MG63 (cell line): Measurements from ENCODE around the gene GLIPR1. TPM values are rescaled to one million over a fixed set of nuclear protein-coding genes. Genes with fewer than 3 reads are reported as not detected.

ENCODE experiments used
- DNase-seq: peaks from one replicate; pipeline ENCODE4 v3.0.0-alpha.2; 2020
- H3K27me3 ChIP-seq: fragments of 250-450 bp; sonication (Bioruptor Pico); 2 replicates; pipeline ENCODE4 v1.5.1; 2020; ENCODE audit warnings: mild to moderate bottlenecking, moderate library complexity
- H3K36me3 ChIP-seq: fragments of 250-450 bp; sonication (Bioruptor Pico); 2 replicates; pipeline ENCODE4 v1.5.1; 2020; ENCODE audit warnings: mild to moderate bottlenecking, moderate library complexity
- H3K4me3 ChIP-seq: fragments of 250-450 bp; sonication (Bioruptor Pico); 2 replicates; pipeline ENCODE4 v1.5.1; 2020; ENCODE audit warnings: mild to moderate bottlenecking, moderate library complexity
- H3K9me3 ChIP-seq: fragments of 250-450 bp; sonication (Bioruptor Pico); 2 replicates; pipeline ENCODE4 v1.5.1; 2020; ENCODE audit warnings: mild to moderate bottlenecking, moderate library complexity
- total RNA-seq: library from RNA; depleted of rRNA; stranded (reverse); fragments of >200 nt; shearing (Covaris generic); gene quantifications from 2 replicates; pipeline ENCODE4 v1.2.3, GENCODE V29; 2014; ENCODE audit warnings: low replicate concordance; rRNA removed

The GLIPR1 gene
- total RNA-seq, 1 experiment from 2014 or later = 99.6 TPM

DNA sequence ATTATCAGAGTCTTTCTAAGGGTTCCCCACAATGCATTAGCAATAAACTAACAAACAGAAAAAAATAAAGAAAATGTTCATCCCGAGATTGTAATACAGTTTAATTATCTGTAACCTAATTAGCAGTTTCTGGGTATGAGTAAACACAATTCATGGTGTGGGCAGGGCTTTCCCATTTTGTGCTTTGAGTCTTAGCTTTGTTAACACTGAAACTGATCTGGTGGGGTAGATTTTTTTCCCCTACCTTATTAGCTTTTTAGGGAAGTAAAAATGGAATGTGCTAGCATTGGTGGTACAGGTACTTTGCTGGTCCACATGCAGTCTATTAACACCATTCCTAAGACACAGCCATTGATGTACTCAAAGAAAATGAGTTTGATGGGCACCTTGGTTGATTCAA lies 49.3 kb downstream of the GLIPR1 start:
- no peaks in the 10 kb centered on the region for H3K27me3 ChIP-seq
- H3K9me3 ChIP-seq = no peaks in the 10 kb centered on the region
- H3K4me3 ChIP-seq = no peak overlapping the region
- no peak for DNase-seq
- H3K36me3 ChIP-seq = no peaks in the 10 kb centered on the region

GRCh38 chr12:75533239-75533638 lies 52.7 kb downstream of the GLIPR1 start:
- Histone ChIP-seq H3K36me3 (no peaks in the 10 kb centered on the region), H3K9me3 (no peaks in the 10 kb centered on the region), H3K27me3 (no peaks in the 10 kb centered on the region), H3K4me3 (no peak overlapping the region)
- no peak for DNase-seq

DNA sequence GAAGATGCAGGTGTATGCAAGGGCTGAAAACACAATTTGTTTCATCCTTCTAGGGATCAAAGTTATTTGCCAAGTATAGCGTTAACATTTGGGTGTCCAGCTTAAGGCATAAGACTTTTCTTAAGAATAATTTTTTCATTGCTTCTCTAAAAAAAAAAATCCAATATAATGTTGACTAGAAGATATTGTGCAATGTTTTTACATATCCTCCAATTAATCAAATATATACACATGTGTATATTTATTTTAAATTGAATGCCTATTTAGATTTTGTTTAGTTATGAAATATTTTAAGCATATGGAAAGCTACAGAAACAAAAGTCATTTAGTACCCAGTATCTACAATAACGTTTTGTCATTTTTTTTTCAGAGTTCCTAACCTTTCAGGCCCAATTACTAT lies 59.3 kb downstream of the GLIPR1 start:
- no peak for DNase-seq
- Histone ChIP-seq H3K9me3 (no peaks in the 10 kb centered on the region), H3K27me3 (no peaks in the 10 kb centered on the region), H3K36me3 (no peaks in the 10 kb centered on the region), H3K4me3 (no peak overlapping the region)

DNA sequence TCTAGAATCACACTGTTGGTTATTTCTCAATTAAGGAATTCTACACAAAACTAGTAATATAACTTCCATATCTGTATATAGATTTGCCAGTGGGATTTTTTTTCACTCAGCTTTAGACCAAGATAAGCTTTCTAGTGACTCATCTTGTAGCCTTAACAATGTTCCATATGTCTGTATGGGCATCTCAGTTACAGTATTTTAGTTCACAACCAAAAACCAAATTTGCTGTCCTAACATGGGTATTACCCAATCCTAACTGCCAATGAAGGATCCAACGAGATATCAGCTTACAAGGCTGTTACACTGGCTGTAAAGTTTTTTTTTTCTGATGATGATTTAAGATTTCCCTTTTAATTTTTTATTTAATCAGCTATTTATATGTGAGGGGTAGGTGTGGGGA lies 62.4 kb downstream of the GLIPR1 start:
- DNase-seq = no peak
- no peak overlapping the region for H3K4me3 ChIP-seq
- H3K27me3 ChIP-seq = no peaks in the 10 kb centered on the region
- H3K9me3 ChIP-seq = no peaks in the 10 kb centered on the region
- no peaks in the 10 kb centered on the region for H3K36me3 ChIP-seq

DNA sequence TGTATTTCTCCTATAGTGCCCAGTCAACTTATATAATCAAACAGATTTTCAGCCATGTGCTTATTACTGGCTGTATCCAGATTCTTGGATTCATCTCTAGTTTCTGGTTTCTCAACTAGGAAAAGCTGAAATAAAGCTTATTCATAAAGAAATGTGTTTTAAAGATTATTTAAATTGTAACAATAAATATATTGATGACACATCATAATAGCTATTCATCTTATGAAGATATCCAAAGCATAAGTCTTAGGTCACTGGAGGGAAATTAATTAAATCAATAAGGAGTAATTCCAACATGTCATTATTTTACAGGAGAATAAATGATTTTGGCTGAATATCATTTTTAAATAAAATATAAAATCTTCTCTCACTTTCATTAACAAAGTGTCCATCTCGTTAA lies 63.0 kb downstream of the GLIPR1 start:
- Histone ChIP-seq H3K4me3 (no peak overlapping the region), H3K36me3 (no peaks in the 10 kb centered on the region), H3K9me3 (no peaks in the 10 kb centered on the region), H3K27me3 (0 out of 2 replicates have a peak, but pooled peaks cover 2% of the 10 kb centered on the region)
- DNase-seq = no peak

GRCh38 chr12:75545636-75546035 lies 65.1 kb downstream of the GLIPR1 start:
- H3K9me3 ChIP-seq = no peaks in the 10 kb centered on the region

DNA sequence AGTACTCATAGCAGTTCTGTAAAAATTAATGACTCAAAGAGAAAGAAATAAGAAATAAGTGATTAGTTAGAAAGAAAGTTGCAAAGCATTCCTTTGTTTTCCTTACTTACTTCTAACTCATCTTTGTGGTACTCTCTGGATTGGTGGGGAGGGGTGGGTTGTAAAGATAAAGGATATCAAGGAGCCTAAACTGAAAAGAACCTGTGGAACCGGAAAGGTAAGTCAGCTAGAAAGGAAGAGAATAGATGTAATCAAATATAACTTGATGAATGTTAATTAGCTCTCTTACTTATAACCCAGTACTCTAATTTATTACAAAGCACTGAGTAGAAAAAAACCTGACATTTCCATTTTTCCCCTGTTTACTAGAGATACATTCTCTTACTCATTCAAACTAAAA lies 68.3 kb downstream of the GLIPR1 start:
- Histone ChIP-seq H3K9me3 (no peaks in the 10 kb centered on the region), H3K4me3 (no peak overlapping the region), H3K27me3 (0 out of 2 replicates have a peak, but pooled peaks cover 2% of the 10 kb centered on the region), H3K36me3 (no peaks in the 10 kb centered on the region)
- no peak for DNase-seq

More at GRCh38 chr12:75545636-75546035, 65.1 kb downstream of the GLIPR1 start:
- no peaks in the 10 kb centered on the region for H3K36me3 ChIP-seq
- no peak overlapping the region for H3K4me3 ChIP-seq
- 0 out of 2 replicates have a peak, but pooled peaks cover 2% of the 10 kb centered on the region for H3K27me3 ChIP-seq
- DNase-seq = no peak

GRCh38 chr12:75549989-75550388 lies 69.4 kb downstream of the GLIPR1 start:
- H3K27me3 ChIP-seq = 0 out of 2 replicates have a peak, but pooled peaks cover 2% of the 10 kb centered on the region
- no peaks in the 10 kb centered on the region for H3K36me3 ChIP-seq
- no peak overlapping the region for H3K4me3 ChIP-seq
- no peaks in the 10 kb centered on the region for H3K9me3 ChIP-seq
- no peak for DNase-seq

DNA sequence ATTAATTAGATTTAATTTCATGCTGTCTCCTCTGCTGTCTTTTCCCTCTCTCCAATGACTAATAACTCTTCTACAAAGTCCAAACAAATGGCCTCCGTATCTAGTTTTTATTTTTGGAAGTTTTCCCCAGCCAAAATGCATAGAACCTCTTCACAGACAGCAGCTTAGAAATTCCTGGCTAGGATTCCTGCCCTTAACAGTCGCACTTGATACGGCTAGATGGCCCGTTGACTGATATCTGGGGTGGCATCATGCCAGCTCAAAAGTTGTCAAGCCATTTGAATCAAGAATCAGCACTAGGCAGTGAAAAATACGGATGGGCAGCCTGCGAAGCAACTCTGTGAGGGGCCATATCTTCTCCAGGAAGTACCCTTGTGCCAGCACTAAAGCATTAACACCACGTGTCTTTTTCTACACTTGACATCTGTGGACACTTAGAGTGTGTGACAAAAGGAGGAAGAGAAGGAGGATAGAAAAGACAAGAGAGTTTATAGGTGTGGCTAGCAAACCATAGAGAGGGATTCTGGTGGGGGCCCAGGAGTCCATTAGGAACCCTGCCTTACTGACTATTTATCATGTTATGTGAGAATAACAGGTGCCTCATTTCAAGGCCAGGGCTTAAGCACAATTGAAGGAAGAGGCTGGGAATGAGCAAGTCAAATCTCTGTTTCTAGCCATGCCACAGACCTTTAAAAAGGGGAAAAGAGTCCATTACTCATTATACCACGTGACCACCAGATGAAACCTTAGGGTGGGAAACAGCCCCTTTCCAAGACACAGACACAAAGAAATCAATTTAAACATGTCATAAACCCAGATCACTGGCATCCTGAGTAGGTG lies 70.1 kb downstream of the GLIPR1 start:
- peak; percentile 18 for DNase-seq
- Histone ChIP-seq H3K9me3 (no peaks in the 10 kb centered on the region), H3K4me3 (no peak overlapping the region), H3K27me3 (0 out of 2 replicates have a peak, but pooled peaks cover 2% of the 10 kb centered on the region), H3K36me3 (no peaks in the 10 kb centered on the region)

GRCh38 chr12:75551477-75551876 lies 70.9 kb downstream of the GLIPR1 start:
- H3K36me3 ChIP-seq = no peaks in the 10 kb centered on the region
- no peak for DNase-seq
- no peaks in the 10 kb centered on the region for H3K9me3 ChIP-seq
- H3K4me3 ChIP-seq = no peak overlapping the region
- H3K27me3 ChIP-seq = 0 out of 2 replicates have a peak, but pooled peaks cover 2% of the 10 kb centered on the region

DNA sequence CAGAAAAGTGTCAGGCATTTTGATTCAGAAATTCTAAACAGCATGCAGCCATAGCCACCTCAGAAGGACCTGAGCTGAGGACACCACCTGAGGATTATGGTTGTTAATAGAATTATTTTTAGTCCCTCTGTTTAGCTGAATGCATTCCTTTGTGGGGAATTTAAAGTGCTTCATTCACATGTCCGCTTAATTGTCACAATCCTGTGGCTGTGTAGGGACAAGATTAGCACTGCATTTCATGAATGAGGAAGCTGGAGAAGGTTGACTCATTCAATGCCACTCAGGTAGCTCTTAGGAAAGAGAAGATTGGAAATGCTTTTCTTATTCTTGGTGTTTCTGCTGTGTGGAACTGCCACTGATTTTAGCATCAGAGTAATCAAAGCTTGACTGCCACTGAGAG lies 72.8 kb downstream of the GLIPR1 start:
- Histone ChIP-seq H3K36me3 (no peaks in the 10 kb centered on the region), H3K9me3 (no peaks in the 10 kb centered on the region), H3K27me3 (no peaks in the 10 kb centered on the region), H3K4me3 (no peak overlapping the region)
- no peak for DNase-seq

Other genes starting within 250 kb of the GLIPR1 start
- 0.37 and 0.43 TPM in 2 replicates for gene CAPS2, start 150.4 kb upstream of the GLIPR1 start, total RNA-seq
- not detected in 2 replicates for gene GLIPR1L1, start 146.1 kb upstream of the GLIPR1 start, total RNA-seq
- not detected in 2 replicates for gene GLIPR1L2, start 89.7 kb upstream of the GLIPR1 start, total RNA-seq
- 30.3 and 40.2 TPM in 2 replicates for gene KRR1, start 30.9 kb downstream of the GLIPR1 start, total RNA-seq